KMS-11 (cell line): ENCODE data around the gene CACNA2D3.

Experiments used
- H2AFZ ChIP-seq: fragments of 200-600 bp; sonication (generic); 2 replicates; pipeline ENCODE4 v1.6.1; 2016; ENCODE audit warnings: antibody characterized with exemption, mixed run types, low read depth
- H3K27ac ChIP-seq: fragments of 200-600 bp; sonication (generic); 2 replicates; pipeline ENCODE4 v1.6.1; 2016; ENCODE audit warnings: mild to moderate bottlenecking, mixed run types
- H3K27me3 ChIP-seq: fragments of 200-600 bp; sonication (generic); 2 replicates; pipeline ENCODE4 v1.6.1; 2017; ENCODE audit warnings: mild to moderate bottlenecking, low read depth, mixed run types, moderate library complexity; ENCODE audit not compliant: insufficient read depth
- H3K36me3 ChIP-seq: fragments of 200-600 bp; sonication (generic); 2 replicates; pipeline ENCODE4 v1.6.1; 2017; ENCODE audit warnings: mild to moderate bottlenecking, mixed run types; ENCODE audit not compliant: insufficient read depth
- H3K4me1 ChIP-seq: fragments of 200-600 bp; sonication (generic); 2 replicates; pipeline ENCODE4 v1.6.1; 2016; ENCODE audit warnings: mild to moderate bottlenecking, low read depth, mixed run types; ENCODE audit not compliant: poor library complexity, severe bottlenecking
- H3K4me2 ChIP-seq: fragments of 200-600 bp; sonication (generic); 2 replicates; pipeline ENCODE4 v1.7.0; 2016; ENCODE audit warnings: mild to moderate bottlenecking, mixed run types
- H3K4me3 ChIP-seq: fragments of 200-600 bp; sonication (generic); IDR thresholded peaks from 2 replicates; pipeline ENCODE4 v1.6.1; 2017; ENCODE audit warnings: low read depth, low read length, mixed read lengths; ENCODE audit not compliant: insufficient read depth
- H3K79me2 ChIP-seq: fragments of 200-600 bp; sonication (generic); 2 replicates; pipeline ENCODE4 v1.6.1; 2016; ENCODE audit warnings: low read depth, mixed run types; ENCODE audit not compliant: insufficient read depth
- H3K9ac ChIP-seq: fragments of 200-600 bp; sonication (generic); 2 replicates; pipeline ENCODE4 v1.6.1; 2016; ENCODE audit warnings: mild to moderate bottlenecking, mixed run types
- H4K20me1 ChIP-seq: fragments of 200-600 bp; sonication (generic); 2 replicates; pipeline ENCODE4 v1.6.1; 2016; ENCODE audit warnings: mild to moderate bottlenecking, mixed run types; ENCODE audit not compliant: insufficient read depth
- CTCF ChIP-seq: fragments of 200-600 bp; sonication (generic); conservative IDR thresholded peaks from 2 replicates; pipeline ENCODE4 v1.6.1; 2017; ENCODE audit warnings: low read depth, mild to moderate bottlenecking, antibody characterized with exemption, low read length, moderate library complexity, mixed read lengths

The CACNA2D3 gene

DNA sequence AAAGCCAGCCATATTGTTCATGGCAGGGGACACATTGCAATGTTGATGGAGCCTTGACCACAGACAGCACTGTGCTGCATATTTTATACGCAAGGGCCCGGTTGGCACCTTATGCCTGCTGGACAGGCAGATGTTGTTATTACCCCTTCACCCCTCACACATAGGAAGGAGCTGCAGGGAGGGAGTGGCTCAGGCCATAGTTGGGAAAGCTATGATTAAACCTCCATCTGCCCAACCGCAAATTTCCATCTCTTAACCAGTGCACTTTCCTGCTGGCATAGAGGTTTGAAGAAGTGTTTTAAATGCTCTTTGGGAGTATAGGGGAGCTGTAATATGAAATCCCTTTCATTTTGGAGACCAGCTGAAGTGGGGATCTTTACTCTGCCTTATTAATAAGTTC, 224.7 kb downstream of the CACNA2D3 start:
- H3K9ac ChIP-seq, result no peak overlapping the region
- H3K4me1 ChIP-seq, result no peaks in the 10 kb centered on the region
- no peak overlapping the region for H3K4me2 ChIP-seq
- H3K36me3 ChIP-seq, result no peaks in the 10 kb centered on the region
- no peaks in the 10 kb centered on the region for H3K27me3 ChIP-seq
- no peak for TF ChIP-seq CTCF
- H3K4me3 ChIP-seq, result no peak overlapping the region
- H4K20me1 ChIP-seq, result no peaks in the 10 kb centered on the region
- H3K27ac ChIP-seq, result no peak overlapping the region
- no peak overlapping the region for H2AFZ ChIP-seq
- no peaks in the 10 kb centered on the region for H3K79me2 ChIP-seq

DNA sequence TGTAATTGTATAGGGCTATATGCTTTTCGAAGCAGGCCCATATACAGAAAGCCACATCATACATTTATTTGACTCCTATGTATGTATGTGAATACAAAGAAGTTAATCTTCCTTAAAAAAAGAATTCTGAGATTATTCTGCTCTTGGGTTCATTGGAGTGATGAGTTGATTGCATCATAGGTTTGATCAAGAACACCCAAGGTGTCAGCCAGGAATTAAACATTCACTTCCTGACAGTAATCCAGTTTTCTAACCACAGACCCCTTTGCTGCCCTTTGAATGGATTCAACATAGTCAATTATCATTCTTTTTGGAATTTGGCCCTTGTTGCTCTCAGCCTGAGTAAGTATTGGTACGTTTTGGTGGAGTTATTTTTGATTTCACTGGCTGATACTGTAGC, 225.6 kb downstream of the CACNA2D3 start:
- TF ChIP-seq CTCF, result no peak
- Histone ChIP-seq H3K4me2 (no peak overlapping the region), H2AFZ (no peak overlapping the region), H3K4me3 (no peak overlapping the region), H3K36me3 (no peaks in the 10 kb centered on the region), H3K79me2 (no peaks in the 10 kb centered on the region), H3K4me1 (no peaks in the 10 kb centered on the region), H3K9ac (no peak overlapping the region), H3K27me3 (no peaks in the 10 kb centered on the region), H3K27ac (no peak overlapping the region), H4K20me1 (no peaks in the 10 kb centered on the region)

DNA sequence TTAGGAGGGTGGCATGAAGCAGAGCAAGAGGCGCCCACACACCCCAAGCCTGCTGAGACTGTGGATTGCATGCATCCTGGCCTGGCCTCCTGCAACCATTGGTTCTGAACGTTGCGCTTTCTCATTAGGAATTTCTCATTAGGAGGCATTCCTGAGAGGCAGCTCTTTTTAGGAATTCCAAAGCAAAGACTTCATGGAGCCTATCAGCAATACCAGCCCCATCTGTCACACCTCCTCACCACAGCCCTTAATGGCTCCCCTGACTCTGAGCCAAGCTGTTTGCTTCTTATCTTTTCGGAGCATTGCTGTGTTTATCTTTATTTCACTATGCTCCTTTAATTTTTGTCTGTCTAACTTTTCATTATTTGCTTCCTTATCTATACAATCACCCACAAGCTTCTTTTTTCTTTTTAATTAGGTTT, 226.9 kb downstream of the CACNA2D3 start:
- Histone ChIP-seq H3K27ac (no peak overlapping the region), H3K79me2 (no peaks in the 10 kb centered on the region), H3K4me1 (no peaks in the 10 kb centered on the region), H3K27me3 (no peaks in the 10 kb centered on the region), H3K4me3 (no peak overlapping the region), H2AFZ (no peak overlapping the region), H3K36me3 (no peaks in the 10 kb centered on the region), H4K20me1 (no peaks in the 10 kb centered on the region), H3K4me2 (no peak overlapping the region), H3K9ac (no peak overlapping the region)
- no peak for TF ChIP-seq CTCF

DNA sequence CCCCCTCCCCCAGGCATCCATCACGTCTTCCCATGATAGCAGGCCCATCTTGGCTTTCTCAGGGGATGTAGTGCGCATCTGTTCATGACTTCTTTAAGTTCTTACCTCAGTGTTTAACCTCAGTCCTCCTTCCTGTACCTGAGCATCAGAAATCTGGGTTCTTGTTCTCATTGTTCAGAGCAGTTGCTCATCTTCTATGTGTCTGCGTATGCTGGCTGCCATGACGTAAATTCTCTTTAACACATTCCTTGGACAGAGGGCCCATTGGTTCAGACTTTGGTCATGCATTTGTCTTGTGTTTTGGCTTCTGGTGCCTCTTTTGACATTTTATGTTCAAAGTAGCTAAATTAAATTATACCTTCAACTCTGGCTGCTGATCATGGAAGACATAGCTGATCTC, 227.3 kb downstream of the CACNA2D3 start:
- H2AFZ ChIP-seq, result no peak overlapping the region
- H4K20me1 ChIP-seq, result no peaks in the 10 kb centered on the region
- no peaks in the 10 kb centered on the region for H3K36me3 ChIP-seq
- no peak overlapping the region for H3K4me2 ChIP-seq
- no peak overlapping the region for H3K4me3 ChIP-seq
- no peak for TF ChIP-seq CTCF
- no peaks in the 10 kb centered on the region for H3K4me1 ChIP-seq
- H3K79me2 ChIP-seq, result no peaks in the 10 kb centered on the region
- H3K27me3 ChIP-seq, result no peaks in the 10 kb centered on the region
- no peak overlapping the region for H3K27ac ChIP-seq
- no peak overlapping the region for H3K9ac ChIP-seq

DNA sequence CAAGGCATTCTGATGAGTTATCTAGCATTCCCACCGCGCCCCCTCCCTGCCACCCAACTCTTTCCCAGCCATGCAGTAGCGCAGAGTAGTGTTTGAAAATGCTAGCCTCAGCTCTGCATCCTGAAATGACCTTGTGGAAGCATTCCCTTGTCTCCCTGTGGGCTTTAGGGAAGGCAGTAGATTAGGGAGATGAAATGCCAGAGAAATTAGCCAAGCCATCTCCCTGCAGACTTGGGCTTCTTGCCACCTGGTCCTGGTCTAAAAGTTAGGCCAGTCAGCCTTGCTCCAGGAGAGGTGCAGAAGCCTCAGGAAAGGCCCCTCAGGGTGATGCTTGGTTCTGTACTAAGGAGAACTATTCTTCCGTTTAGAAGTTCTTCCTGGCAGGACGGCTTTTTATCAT, 231.2 kb downstream of the CACNA2D3 start:
- H3K36me3 ChIP-seq, result no peaks in the 10 kb centered on the region
- H3K79me2 ChIP-seq, result no peaks in the 10 kb centered on the region
- H4K20me1 ChIP-seq, result no peaks in the 10 kb centered on the region
- no peak overlapping the region for H3K4me3 ChIP-seq
- H3K27me3 ChIP-seq, result no peaks in the 10 kb centered on the region
- no peak overlapping the region for H2AFZ ChIP-seq
- no peak overlapping the region for H3K9ac ChIP-seq
- no peaks in the 10 kb centered on the region for H3K4me1 ChIP-seq
- H3K4me2 ChIP-seq, result no peak overlapping the region
- H3K27ac ChIP-seq, result no peak overlapping the region
- TF ChIP-seq CTCF, result no peak
